Breast epithelium (tissue), 4 donors: ENCODE results near the gene TNS2. TPM values are rescaled to one million over a fixed set of nuclear protein-coding genes. Genes with fewer than 3 reads are reported as not detected.
A peak's percentile ranks its signal among the peaks of the same experiment; 100 is the strongest.
"Not testable (repeated sequence)": the region's sequence is repeated elsewhere in the genome, so short reads cannot be mapped to it uniquely, and the experiment has no call there.

Source experiments
- DNase-seq, 2 donors: peaks; one replicate each; pipeline ENCODE4 v3.0.0-alpha.2; 2019; ENCODE audit warnings: low spot score in 2 of 2
- H3K27ac ChIP-seq, 2 donors: fragments of 200-600 bp; sonication (generic) in 1 of 2; one replicate each; pipeline ENCODE4 v1.5.1; 2016 to 2019; ENCODE audit warnings: mild to moderate bottlenecking in 1 of 2
- H3K27me3 ChIP-seq, 2 donors: fragments of 200-600 bp; sonication (generic) in 1 of 2; one replicate each; pipeline versions ENCODE4 v1.5.1 to v1.6.0; 2017 to 2019; ENCODE audit warnings: control low read depth in 1 of 2, mild to moderate bottlenecking in 1 of 2
- H3K36me3 ChIP-seq: fragments of 200-600 bp; one replicate; pipeline ENCODE4 v1.5.1; 2019
- H3K4me1 ChIP-seq, 2 donors: fragments of 200-600 bp; sonication (generic); one replicate each; pipeline ENCODE4 v1.5.1; 2016 to 2019; ENCODE audit warnings: control low read depth in 1 of 2
- H3K4me3 ChIP-seq, 3 donors: fragments of 200-600 bp; sonication (generic); 1 replicate in 2 of 3; 2 replicates in 1 of 3; pipeline ENCODE4 v1.5.1; 2016 to 2019; ENCODE audit warnings: mild to moderate bottlenecking in 3 of 3, moderate library complexity in 2 of 3
- H3K9me3 ChIP-seq, 2 donors: fragments of 200-600 bp; sonication (generic) in 1 of 2; one replicate each; pipeline ENCODE4 v1.5.1; 2016 to 2019; ENCODE audit warnings: control low read depth in 1 of 2
- POLR2A ChIP-seq: fragments of 450-650 bp; IDR thresholded peaks from one replicate; pipeline ENCODE4 v1.6.1; 2016; ENCODE audit warnings: antibody characterized with exemption, mild to moderate bottlenecking, moderate library complexity
- POLR2AphosphoS5 ChIP-seq, 3 donors: sonication (generic); formaldehyde crosslinking; IDR thresholded peaks; one replicate each; pipeline ENCODE4 v1.6.1; 2017; ENCODE audit warnings: antibody characterized with exemption in 3 of 3
- intact Hi-C: fragments of 100-400 bp; cut with DNase I; formaldehyde crosslinking; loops from one replicate; pipeline ENCODE4 v1.15.1; 2023; ENCODE audit warnings: low total_unique reads
- total RNA-seq, 3 donors: library from RNA; depleted of rRNA; stranded (reverse); fragments of >200 nt; gene quantifications; one replicate each; pipeline ENCODE4 v1.1.0, GENCODE V29; 2016
- TF ChIP-seq, protein P1 (sequence below), 3 donors: fragments of 450-650 bp; IDR thresholded peaks; one replicate each; pipeline ENCODE4 v1.5.1; 2016 to 2017; ENCODE audit warnings: antibody characterized with exemption in 3 of 3, mild to moderate bottlenecking in 3 of 3, moderate library complexity in 3 of 3

TNS2 gene
- total RNA-seq, 3 donors from 2014 or later = 65.4 to 228 (median 156) TPM

DNA sequence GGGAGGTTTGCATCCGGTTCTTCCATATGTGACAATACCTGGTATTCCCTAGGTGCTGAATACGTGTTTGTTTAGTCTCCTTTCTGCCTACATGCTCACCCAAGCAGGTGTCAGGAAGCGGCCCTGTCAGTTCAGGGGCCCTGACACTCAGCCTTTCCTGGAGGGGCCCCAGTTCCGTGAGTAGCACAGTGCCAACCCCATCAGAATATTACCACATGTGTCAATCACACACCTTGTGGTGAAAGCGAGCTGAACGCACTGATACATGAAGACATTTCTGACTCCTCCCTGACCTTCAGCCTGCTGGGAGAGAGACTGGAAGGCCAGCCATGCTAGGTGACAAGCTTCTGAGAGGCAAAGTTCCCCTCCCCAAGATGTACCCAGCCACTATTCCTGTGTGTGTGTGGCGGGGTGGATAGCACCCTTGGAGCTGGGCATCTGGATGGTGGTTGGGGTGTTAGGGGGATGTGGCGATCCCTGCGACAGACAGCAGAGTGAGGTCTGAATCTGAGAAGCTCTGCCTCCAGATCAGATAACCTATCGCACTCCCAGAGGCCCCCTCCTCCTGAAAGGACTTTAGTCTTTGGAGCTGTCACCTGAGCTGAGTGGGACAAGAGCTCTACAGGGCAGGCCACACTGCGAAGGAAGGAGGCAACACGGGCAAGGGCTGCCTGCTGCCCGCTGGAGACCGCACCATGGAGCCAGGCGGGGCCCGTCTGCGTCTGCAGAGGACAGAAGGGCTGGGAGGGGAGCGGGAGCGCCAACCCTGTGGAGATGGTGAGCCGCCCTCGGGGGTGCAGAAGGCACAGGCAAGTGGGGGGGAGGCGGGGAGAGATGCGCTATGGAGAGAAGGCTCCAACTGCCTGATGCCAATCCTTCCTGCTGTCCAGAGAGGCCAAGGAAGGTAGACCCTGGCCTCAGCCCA, 53.3 kb downstream of the TNS2 start, which contains the start of gene SOAT2:
Gene SOAT2, plus strand, starts transcription at position 604 of the 925 bp plus-strand sequence. Its CDS starts 92 bp downstream, at position 696.
- intact Hi-C loops = no loop called here
- Histone ChIP-seq H3K9me3 (no peaks in the 10 kb centered on the region), H3K36me3 (no peaks in the 10 kb centered on the region), H3K27ac (no peak within 1 kb of the TSS), H3K4me1 (peaks cover 0 to 4% of the 10 kb centered on the region in 2 donors), H3K27me3 (no peaks in the 10 kb centered on the region), H3K4me3 (no peak within 1 kb of the TSS)
- DNase-seq = no peak
- TF ChIP-seq POLR2AphosphoS5 (IDR thresholded peaks at IDR 0.05) (no peak), POLR2A (no peak)

GRCh38 chr12:53103860-53104305, 54.0 kb downstream of the TNS2 start:
- TF ChIP-seq POLR2A = no peak
- TF ChIP-seq, protein P1, sequence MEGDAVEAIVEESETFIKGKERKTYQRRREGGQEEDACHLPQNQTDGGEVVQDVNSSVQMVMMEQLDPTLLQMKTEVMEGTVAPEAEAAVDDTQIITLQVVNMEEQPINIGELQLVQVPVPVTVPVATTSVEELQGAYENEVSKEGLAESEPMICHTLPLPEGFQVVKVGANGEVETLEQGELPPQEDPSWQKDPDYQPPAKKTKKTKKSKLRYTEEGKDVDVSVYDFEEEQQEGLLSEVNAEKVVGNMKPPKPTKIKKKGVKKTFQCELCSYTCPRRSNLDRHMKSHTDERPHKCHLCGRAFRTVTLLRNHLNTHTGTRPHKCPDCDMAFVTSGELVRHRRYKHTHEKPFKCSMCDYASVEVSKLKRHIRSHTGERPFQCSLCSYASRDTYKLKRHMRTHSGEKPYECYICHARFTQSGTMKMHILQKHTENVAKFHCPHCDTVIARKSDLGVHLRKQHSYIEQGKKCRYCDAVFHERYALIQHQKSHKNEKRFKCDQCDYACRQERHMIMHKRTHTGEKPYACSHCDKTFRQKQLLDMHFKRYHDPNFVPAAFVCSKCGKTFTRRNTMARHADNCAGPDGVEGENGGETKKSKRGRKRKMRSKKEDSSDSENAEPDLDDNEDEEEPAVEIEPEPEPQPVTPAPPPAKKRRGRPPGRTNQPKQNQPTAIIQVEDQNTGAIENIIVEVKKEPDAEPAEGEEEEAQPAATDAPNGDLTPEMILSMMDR (IDR thresholded peaks at IDR 0.05) = no peak
- TF ChIP-seq POLR2AphosphoS5 (IDR thresholded peaks at IDR 0.05) = no peak
- Histone ChIP-seq H3K4me3 (no peak overlapping the region), H3K4me1 (no peaks in the 10 kb centered on the region), H3K9me3 (no peaks in the 10 kb centered on the region), H3K36me3 (no peaks in the 10 kb centered on the region), H3K27ac (no peak overlapping the region), H3K27me3 (no peaks in the 10 kb centered on the region)
- DNase-seq = no peak
- intact Hi-C loops = no loop called here

GRCh38 chr12:53105256-53105655, 55.4 kb downstream of the TNS2 start:
- no peak for DNase-seq
- Histone ChIP-seq H3K4me3 (no peak overlapping the region), H3K27me3 (no peaks in the 10 kb centered on the region), H3K36me3 (no peaks in the 10 kb centered on the region), H3K4me1 (no peaks in the 10 kb centered on the region), H3K9me3 (no peaks in the 10 kb centered on the region), H3K27ac (peak overlapping the region in 1 of 2 donors; percentile 28)
- intact Hi-C loops = no loop called here
- TF ChIP-seq POLR2AphosphoS5 (IDR thresholded peaks at IDR 0.05) (no peak), POLR2A (no peak)
- TF ChIP-seq, protein P1 (IDR thresholded peaks at IDR 0.05) = no peak

GRCh38 chr12:53105712-53106439, 56.0 kb downstream of the TNS2 start:
- intact Hi-C loops = no loop called here
- TF ChIP-seq POLR2AphosphoS5 (IDR thresholded peaks at IDR 0.05) = no peak
- TF ChIP-seq, protein P1 (IDR thresholded peaks at IDR 0.05) = no peak
- no peak for TF ChIP-seq POLR2A
- no peak for DNase-seq
- H3K27me3 ChIP-seq = no peaks in the 10 kb centered on the region
- no peaks in the 10 kb centered on the region for H3K36me3 ChIP-seq
- H3K9me3 ChIP-seq = no peaks in the 10 kb centered on the region
- no peak overlapping the region for H3K4me3 ChIP-seq
- H3K27ac ChIP-seq = peak overlapping the region in 1 of 2 donors; percentile 42
- no peaks in the 10 kb centered on the region for H3K4me1 ChIP-seq

- Histone ChIP-seq H3K36me3 (no peaks in the 10 kb centered on the region), H3K4me3 (no peak overlapping the region), H3K27ac (peak overlapping the region in 1 of 2 donors; percentile 16), H3K4me1 (no peaks in the 10 kb centered on the region), H3K9me3 (no peaks in the 10 kb centered on the region), H3K27me3 (no peaks in the 10 kb centered on the region)
- no peak for DNase-seq
- intact Hi-C loops = no loop called here
- TF ChIP-seq POLR2A = no peak
- no peak for TF ChIP-seq POLR2AphosphoS5 (IDR thresholded peaks at IDR 0.05)
- TF ChIP-seq, protein P1 (IDR thresholded peaks at IDR 0.05) = no peak
These were observed 57.3 kb downstream of the TNS2 start for GRCh38 chr12:53107122-53107521.

GRCh38 chr12:53112431-53112830, 62.6 kb downstream of the TNS2 start:
- DNase-seq, H3K9me3 ChIP-seq, H3K27me3 ChIP-seq, H3K4me3 ChIP-seq, H3K4me1 ChIP-seq, H3K27ac ChIP-seq, intact Hi-C loops, H3K36me3 ChIP-seq: not testable (repeated sequence)
